Peyer's patch (tissue), 4 donors: ENCODE results near the gene PGGT1B.

Experiments
- CTCF ChIP-seq, 6 experiments: fragments of 450-650 bp in 4 of 6; fragments of 200-600 bp in 2 of 6; sonication (generic) in 1 of 6; IDR thresholded peaks; one replicate each; pipeline ENCODE4 v1.5.1; 2017 to 2019; ENCODE audit warnings: antibody characterized with exemption in 6 of 6, mild to moderate bottlenecking in 3 of 6, moderate library complexity in 1 of 6
- POLR2A ChIP-seq, 2 donors: fragments of 450-650 bp; IDR thresholded peaks; one replicate each; pipeline ENCODE4 v1.5.1; 2017; ENCODE audit warnings: antibody characterized with exemption in 2 of 2, mild to moderate bottlenecking in 2 of 2, moderate library complexity in 2 of 2

GRCh38 chr5:115186794-115187193 is 75.9 kb downstream of the PGGT1B start:
- TF ChIP-seq CTCF (IDR thresholded peaks at IDR 0.05) (no peak), POLR2A (IDR thresholded peaks at IDR 0.05) (no peak)
